Activated T-cell treated with anti-CD3 and anti-CD28 coated beads, Interleukin-2, amount 50 U/mL, for 24 hours (primary cell): Measurements from ENCODE around the gene PHKG2.

ENCODE experiments used
- DNase-seq: peaks from one replicate; pipeline ENCODE4 v3.0.0-alpha.2; 2020
- H3K27ac Mint-ChIP-seq: 2 replicates; pipeline ENCODE4 v1.8.0; 2020; ENCODE audit warnings: mild to moderate bottlenecking, mixed read lengths
- H3K27me3 Mint-ChIP-seq: 2 replicates; pipeline ENCODE4 v1.8.0; 2020; ENCODE audit warnings: mixed read lengths
- H3K36me3 Mint-ChIP-seq: 2 replicates; pipeline ENCODE4 v1.8.0; 2020; ENCODE audit warnings: low read depth, mixed read lengths
- H3K4me1 Mint-ChIP-seq: 2 replicates; pipeline ENCODE4 v1.8.0; 2020; ENCODE audit warnings: low read depth, mixed read lengths
- H3K4me3 Mint-ChIP-seq: 2 replicates; pipeline ENCODE4 v1.8.0; 2020; ENCODE audit warnings: mild to moderate bottlenecking, moderate library complexity, mixed read lengths
- H3K9me3 Mint-ChIP-seq: 2 replicates; pipeline ENCODE4 v1.8.0; 2020; ENCODE audit warnings: mixed read lengths

The PHKG2 gene

GRCh38 chr16:30740364-30741251 is 7.6 kb upstream of the PHKG2 start:
- Mint-ChIP-seq H3K27ac (peak overlapping the region; percentile 85), H3K4me3 (no peak overlapping the region), H3K36me3 (peaks cover 92% of the 10 kb centered on the region), H3K27me3 (no peaks in the 10 kb centered on the region), H3K4me1 (peaks cover 21% of the 10 kb centered on the region), H3K9me3 (no peaks in the 10 kb centered on the region)
- DNase-seq, result no peak

DNA sequence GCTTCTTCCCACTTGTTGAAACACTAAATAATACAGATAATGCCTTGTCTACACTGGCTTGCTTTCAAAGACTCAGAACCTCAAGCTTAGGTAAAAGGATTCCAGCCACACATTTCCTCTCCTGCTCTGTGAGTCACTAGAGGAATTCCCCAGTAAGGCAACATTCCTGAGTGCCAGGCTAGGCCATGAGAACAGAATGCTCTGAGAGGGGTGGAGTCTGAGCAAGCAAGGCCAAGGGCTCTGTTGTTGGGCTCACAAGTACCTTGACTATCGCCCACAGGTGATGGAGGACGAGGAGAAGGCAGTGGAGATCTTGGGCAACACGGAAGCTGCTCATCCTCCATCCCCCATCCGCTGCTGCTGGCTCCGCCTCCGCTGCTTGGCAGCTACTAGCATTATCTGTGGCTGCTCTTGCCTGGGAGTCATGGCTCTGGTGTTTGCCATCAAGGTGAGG is 6.7 kb upstream of the PHKG2 start:
- Mint-ChIP-seq H3K4me1 (peaks cover 21% of the 10 kb centered on the region), H3K36me3 (peaks cover 84% of the 10 kb centered on the region), H3K4me3 (no peak overlapping the region), H3K27me3 (no peaks in the 10 kb centered on the region), H3K27ac (peak overlapping the region; percentile 31), H3K9me3 (no peaks in the 10 kb centered on the region)
- DNase-seq, result no peak

DNA sequence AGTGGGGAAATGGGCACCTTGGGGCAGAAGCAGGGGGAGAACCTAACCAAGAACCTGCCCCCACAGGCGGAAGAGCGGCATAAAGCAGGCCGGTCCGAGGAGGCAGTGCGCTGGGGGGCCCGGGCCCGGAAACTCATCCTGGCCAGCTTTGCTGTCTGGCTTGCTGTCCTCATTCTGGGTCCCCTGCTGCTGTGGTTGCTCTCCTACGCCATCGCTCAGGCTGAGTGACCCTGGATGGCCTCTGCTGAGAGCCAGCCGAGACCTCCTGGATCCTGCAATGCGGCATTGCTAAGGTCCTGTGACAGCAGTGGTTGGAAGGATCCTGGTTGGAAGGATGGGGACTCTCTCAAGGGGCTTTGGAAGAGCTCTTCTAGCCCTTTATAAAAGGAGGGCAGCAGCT is 4.5 kb upstream of the PHKG2 start:
- no peaks in the 10 kb centered on the region for H3K27me3 Mint-ChIP-seq
- no peak for DNase-seq
- peaks cover 69% of the 10 kb centered on the region for H3K36me3 Mint-ChIP-seq
- H3K4me1 Mint-ChIP-seq, result peaks cover 33% of the 10 kb centered on the region
- no peaks in the 10 kb centered on the region for H3K9me3 Mint-ChIP-seq
- peak overlapping the region; percentile 70 for H3K27ac Mint-ChIP-seq
- H3K4me3 Mint-ChIP-seq, result no peak overlapping the region

DNA sequence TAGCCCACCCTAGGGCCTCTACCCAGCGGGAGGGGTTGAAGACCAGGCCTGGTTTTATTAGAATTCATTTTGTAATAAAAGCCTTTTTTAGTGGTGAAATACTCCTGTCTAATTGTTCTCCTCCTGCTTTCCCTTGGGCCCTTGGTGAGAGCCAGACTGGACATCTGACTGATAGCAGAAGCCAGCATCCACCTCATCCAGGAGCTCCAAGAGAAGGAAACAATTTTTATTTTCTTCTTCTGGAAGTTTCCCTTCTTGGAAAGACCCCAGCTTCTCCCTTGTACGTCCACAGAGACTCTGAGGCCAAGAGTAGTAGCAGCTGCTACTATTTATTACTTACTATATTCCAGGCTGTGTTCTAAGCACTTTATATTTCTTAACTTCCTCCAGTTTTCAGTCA is 4.0 kb upstream of the PHKG2 start:
- H3K36me3 Mint-ChIP-seq, result peaks cover 65% of the 10 kb centered on the region
- peak overlapping the region; percentile 71 for H3K27ac Mint-ChIP-seq
- H3K9me3 Mint-ChIP-seq, result no peaks in the 10 kb centered on the region
- no peak overlapping the region for H3K4me3 Mint-ChIP-seq
- peaks cover 32% of the 10 kb centered on the region for H3K4me1 Mint-ChIP-seq
- H3K27me3 Mint-ChIP-seq, result no peaks in the 10 kb centered on the region
- no peak for DNase-seq

GRCh38 chr16:30745082-30745481 is 3.1 kb upstream of the PHKG2 start:
- Mint-ChIP-seq H3K9me3 (no peaks in the 10 kb centered on the region), H3K4me1 (peaks cover 38% of the 10 kb centered on the region), H3K36me3 (peaks cover 65% of the 10 kb centered on the region), H3K27me3 (no peaks in the 10 kb centered on the region), H3K27ac (peak overlapping the region; percentile 50), H3K4me3 (no peak overlapping the region)
- DNase-seq, result no peak

DNA sequence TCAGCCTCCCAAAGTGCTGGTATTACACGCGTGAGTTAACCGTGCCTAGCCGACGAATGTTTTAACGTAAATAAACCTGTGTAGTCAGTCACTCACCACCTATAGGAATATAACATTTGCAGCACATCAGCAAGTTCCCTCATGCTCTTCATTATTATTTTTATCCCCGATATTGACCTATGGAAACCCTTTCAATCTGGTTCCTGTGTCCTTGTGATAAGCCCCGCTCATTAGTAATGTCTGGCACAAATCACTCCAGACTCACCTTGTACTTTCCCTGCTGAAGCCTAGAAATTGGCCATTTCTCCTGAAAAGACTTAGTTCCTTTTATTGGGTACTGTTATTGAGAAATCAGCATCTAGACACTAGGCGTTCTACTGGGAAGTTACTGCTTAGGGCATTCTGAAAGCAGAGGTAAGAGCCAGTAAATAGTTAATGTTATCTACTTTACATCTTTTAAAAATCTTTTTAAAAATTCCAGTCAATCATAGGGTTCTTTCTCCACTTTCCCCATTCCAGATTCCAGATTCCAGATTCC is 1.5 kb upstream of the PHKG2 start:
- no peak overlapping the region for H3K27ac Mint-ChIP-seq
- peaks cover 28% of the 10 kb centered on the region for H3K4me1 Mint-ChIP-seq
- DNase-seq, result no peak
- no peaks in the 10 kb centered on the region for H3K9me3 Mint-ChIP-seq
- H3K27me3 Mint-ChIP-seq, result no peaks in the 10 kb centered on the region
- no peak overlapping the region for H3K4me3 Mint-ChIP-seq
- peaks cover 65% of the 10 kb centered on the region for H3K36me3 Mint-ChIP-seq

GRCh38 chr16:30747331-30747730 is 894 bp upstream of the PHKG2 start:
- no peak for DNase-seq
- H3K9me3 Mint-ChIP-seq, result no peaks in the 10 kb centered on the region
- H3K36me3 Mint-ChIP-seq, result peaks cover 64% of the 10 kb centered on the region

DNA sequence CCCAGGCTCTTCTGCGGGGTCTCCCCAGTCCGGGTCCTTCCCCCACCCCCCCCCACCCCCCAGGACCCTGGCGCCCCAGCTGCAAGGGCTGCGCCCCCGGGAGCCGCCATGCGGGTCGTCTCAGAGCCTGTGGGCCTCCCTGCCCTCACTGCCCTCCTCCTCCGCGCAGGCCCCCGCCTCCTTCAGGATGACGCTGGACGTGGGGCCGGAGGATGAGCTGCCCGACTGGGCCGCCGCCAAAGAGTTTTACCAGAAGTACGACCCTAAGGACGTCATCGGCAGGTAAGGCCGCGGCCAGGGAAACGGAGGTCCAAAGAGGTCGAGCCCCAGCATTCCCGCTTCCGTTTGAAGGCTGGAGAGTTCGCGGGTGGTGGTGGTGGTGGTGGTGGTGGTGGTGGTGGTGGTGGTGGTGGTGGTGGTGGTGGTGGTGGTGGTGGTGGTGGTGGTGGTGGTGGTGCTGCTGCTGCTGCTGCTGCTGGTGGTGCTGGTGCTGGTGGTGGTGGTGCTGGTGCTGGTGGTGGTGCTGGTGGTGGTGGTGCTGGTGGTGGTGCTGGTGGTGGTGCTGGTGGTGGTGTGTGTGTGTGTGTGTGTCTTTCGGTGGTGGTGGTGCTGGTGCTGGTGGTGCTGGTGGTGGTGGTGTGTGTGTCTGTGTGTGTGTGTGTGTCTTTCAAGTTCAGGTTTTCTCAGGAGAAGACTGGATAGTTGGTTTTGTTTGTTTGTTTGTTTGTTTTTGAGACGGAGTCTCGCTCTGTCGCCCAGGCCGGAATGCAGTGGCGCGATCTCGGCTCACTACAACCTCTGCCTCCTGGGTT is 615 bp downstream of the PHKG2 start:
- H3K27me3 Mint-ChIP-seq, result no peaks in the 10 kb centered on the region
- DNase-seq, result no peak
- H3K36me3 Mint-ChIP-seq, result peaks cover 63% of the 10 kb centered on the region
- peak overlapping the region; percentile 95 for H3K27ac Mint-ChIP-seq
- peak overlapping the region; percentile 92 for H3K4me3 Mint-ChIP-seq
- H3K9me3 Mint-ChIP-seq, result no peaks in the 10 kb centered on the region
- H3K4me1 Mint-ChIP-seq, result peaks cover 28% of the 10 kb centered on the region

More at GRCh38 chr16:30747331-30747730, 894 bp upstream of the PHKG2 start:
- Mint-ChIP-seq H3K27ac (peak overlapping the region; percentile 95), H3K4me3 (peak overlapping the region; percentile 92), H3K27me3 (no peaks in the 10 kb centered on the region), H3K4me1 (peaks cover 28% of the 10 kb centered on the region)

DNA sequence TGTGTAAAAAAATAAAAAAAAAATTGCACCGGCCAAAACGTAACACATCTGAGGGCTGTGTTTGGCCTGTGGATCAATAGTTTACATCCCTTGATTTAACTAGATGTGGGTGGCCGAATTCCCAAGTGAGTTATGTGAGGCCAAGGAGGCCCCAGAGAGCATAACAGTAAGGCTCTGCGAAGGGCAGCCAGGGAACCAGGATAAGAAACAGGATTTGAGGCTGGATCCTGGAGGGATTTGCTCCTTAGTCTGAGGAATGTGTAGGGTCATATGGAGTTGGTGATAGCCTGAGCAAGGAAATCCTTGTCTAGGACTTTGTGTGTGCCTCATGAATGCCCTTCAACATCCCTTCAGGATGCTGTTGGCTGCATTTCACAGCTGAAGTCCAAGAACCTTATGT is 2.0 kb downstream of the PHKG2 start:
- H3K4me1 Mint-ChIP-seq, result peaks cover 28% of the 10 kb centered on the region
- no peak for DNase-seq
- H3K27ac Mint-ChIP-seq, result peak overlapping the region; percentile 76
- peak overlapping the region; percentile 92 for H3K4me3 Mint-ChIP-seq
- no peaks in the 10 kb centered on the region for H3K27me3 Mint-ChIP-seq
- H3K36me3 Mint-ChIP-seq, result peaks cover 67% of the 10 kb centered on the region
- no peaks in the 10 kb centered on the region for H3K9me3 Mint-ChIP-seq

DNA sequence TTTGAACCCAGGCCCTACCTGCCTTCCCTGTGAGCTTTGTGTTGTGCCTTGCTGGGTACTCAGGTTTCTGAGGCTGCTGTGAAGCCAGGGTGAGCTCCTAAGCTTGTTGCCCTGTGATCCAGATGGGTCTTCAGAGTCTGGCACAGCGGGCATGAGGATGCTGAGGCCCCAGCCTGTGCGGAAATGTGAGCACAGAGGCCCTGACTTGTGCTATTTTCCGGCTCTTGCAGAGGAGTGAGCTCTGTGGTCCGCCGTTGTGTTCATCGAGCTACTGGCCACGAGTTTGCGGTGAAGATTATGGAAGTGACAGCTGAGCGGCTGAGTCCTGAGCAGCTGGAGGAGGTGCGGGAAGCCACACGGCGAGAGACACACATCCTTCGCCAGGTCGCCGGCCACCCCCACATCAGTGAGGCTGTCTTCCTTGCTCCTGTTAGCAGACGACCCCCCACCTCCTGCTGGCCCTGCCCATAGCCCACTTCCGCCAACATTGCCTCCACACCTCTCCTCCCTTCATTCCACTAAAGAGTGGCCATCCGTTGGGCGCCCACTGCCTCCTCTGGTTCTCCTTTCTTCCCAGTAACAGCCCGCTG is 2.7 kb downstream of the PHKG2 start:
- Mint-ChIP-seq H3K27me3 (no peaks in the 10 kb centered on the region), H3K9me3 (no peaks in the 10 kb centered on the region), H3K4me1 (peaks cover 28% of the 10 kb centered on the region), H3K36me3 (peaks cover 72% of the 10 kb centered on the region), H3K4me3 (no peak overlapping the region), H3K27ac (no peak overlapping the region)
- DNase-seq, result no peak

- no peak overlapping the region for H3K27ac Mint-ChIP-seq
- H3K4me1 Mint-ChIP-seq, result peaks cover 16% of the 10 kb centered on the region
- H3K4me3 Mint-ChIP-seq, result no peak overlapping the region
- H3K27me3 Mint-ChIP-seq, result no peaks in the 10 kb centered on the region
- no peak for DNase-seq
- H3K9me3 Mint-ChIP-seq, result no peaks in the 10 kb centered on the region
- H3K36me3 Mint-ChIP-seq, result peaks cover 87% of the 10 kb centered on the region
These were observed 5.4 kb downstream of the PHKG2 start for GRCh38 chr16:30753596-30753995.

GRCh38 chr16:30755955-30756780 is 7.9 kb downstream of the PHKG2 start:
- no peaks in the 10 kb centered on the region for H3K9me3 Mint-ChIP-seq

GRCh38 chr16:30756781-30757100 is 8.5 kb downstream of the PHKG2 start:
- Mint-ChIP-seq H3K4me3 (no peak overlapping the region), H3K4me1 (peaks cover 14% of the 10 kb centered on the region), H3K36me3 (peaks cover 84% of the 10 kb centered on the region), H3K9me3 (no peaks in the 10 kb centered on the region), H3K27ac (no peak overlapping the region), H3K27me3 (no peaks in the 10 kb centered on the region)
- no peak for DNase-seq

More at GRCh38 chr16:30755955-30756780, 7.9 kb downstream of the PHKG2 start:
- Mint-ChIP-seq H3K36me3 (peaks cover 88% of the 10 kb centered on the region), H3K4me3 (no peak overlapping the region), H3K27ac (no peak overlapping the region), H3K27me3 (no peaks in the 10 kb centered on the region), H3K4me1 (peaks cover 13% of the 10 kb centered on the region)
- DNase-seq, result no peak

DNA sequence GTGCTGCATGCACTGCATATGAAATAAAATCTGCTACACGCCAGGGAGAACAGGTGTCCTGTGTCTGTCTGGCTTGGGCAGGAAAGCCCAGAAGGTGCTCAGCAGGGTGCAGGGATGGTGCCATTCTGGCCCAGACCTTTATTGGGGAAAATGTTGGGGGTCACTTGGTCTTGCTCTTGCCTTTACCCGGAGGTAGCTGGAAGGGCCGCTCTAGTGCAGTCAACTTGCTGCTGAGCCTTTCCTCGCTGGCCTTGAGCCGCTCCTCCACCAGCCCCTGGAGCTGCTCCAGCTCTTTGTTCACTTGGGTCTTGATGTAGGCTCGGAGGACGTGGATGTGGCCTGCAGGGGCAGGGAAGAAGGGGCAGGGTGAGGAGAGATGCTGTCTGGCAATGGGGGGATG is 9.1 kb downstream of the PHKG2 start:
- Mint-ChIP-seq H3K4me1 (peaks cover 14% of the 10 kb centered on the region), H3K36me3 (peaks cover 83% of the 10 kb centered on the region), H3K27ac (peak overlapping the region; percentile 29), H3K27me3 (no peaks in the 10 kb centered on the region), H3K9me3 (no peaks in the 10 kb centered on the region), H3K4me3 (no peak overlapping the region)
- DNase-seq, result no peak
